ENCODE results near the gene SH3RF3. TPM values are rescaled to one million over a fixed set of nuclear protein-coding genes. Genes with fewer than 3 reads are reported as not detected.

SH3RF3 gene
- total and polyA plus RNA-seq, 4 experiments from 2014 or later = 0.26 to 2.2 (median 2.1) TPM; not detected in 1

DNA sequence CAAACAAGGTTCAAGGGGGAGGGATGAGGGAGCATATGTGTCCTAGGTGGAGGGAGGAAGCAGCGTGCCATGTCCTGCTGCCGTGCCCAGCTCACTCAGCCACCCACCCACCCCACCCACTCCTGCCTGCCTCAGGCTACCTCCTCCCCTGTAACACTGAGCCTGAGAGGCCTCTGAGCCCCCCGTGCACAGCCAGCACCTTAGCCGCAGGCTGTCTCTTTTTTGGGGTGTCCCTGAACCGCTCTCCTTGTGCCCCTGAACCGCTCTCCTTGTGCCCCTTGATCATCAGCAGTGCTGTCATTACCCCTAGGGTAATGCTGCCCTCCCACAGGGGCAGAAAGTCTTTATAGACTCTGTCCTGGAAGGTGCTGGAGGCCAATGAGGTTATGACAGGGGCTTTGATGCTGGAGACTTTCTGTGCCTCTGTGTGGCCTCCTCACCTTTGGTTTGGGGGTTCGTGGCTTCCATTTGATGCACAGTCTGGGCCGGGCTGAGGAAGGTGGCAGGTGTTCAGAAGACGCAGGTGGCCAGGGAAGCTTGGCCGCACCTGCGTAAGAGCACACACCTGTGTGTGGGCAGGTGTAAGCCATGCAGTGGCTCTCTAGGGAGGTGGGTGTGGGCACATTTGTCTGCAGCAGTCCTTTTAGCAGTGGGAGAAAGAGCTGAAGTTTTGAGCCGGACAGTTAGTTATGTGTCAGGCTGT, 344.8 kb downstream of the SH3RF3 start:
- Mint-ChIP-seq H3K4me1 (peaks cover 0 to 2% (median 0%) of the 10 kb centered on the region in 4 donors), H3K36me3 (no peaks in the 10 kb centered on the region), H3K9me3 (peaks cover 0 to 4% (median 0%) of the 10 kb centered on the region in 8 donors), H3K27me3 (peaks cover 1 to 3% of the 10 kb centered on the region in 2 donors), H3K27ac (peak overlapping the region in 1 of 7 donors; percentile 27), H3K4me3 (no peak overlapping the region)
- Histone ChIP-seq H3K4me3 (ENCODE audit: low read length in 2 of 2) (no peak overlapping the region), H3K4me1 (ENCODE audit: insufficient read depth, low read length) (no peaks in the 10 kb centered on the region), H3K27ac (ENCODE audit: low read depth, low read length) (no peak overlapping the region), H3K27me3 (ENCODE audit: insufficient read depth, low read length) (no peaks in the 10 kb centered on the region), H3K36me3 (ENCODE audit: insufficient read depth, low read length) (no peaks in the 10 kb centered on the region), H3K9me3 (ENCODE audit: control insufficient read depth in 1 of 2, low read length in 2 of 2) (no peaks in the 10 kb centered on the region)
- no peak for DNase-seq
- CTCF ChIA-PET (ENCODE audit: partially characterized antibody) = no interaction called here
- intact Hi-C loops (cut with micrococcal nuclease) = no loop called here
- POLR2A ChIA-PET (ENCODE audit: partially characterized antibody) = no interaction called here

DNA sequence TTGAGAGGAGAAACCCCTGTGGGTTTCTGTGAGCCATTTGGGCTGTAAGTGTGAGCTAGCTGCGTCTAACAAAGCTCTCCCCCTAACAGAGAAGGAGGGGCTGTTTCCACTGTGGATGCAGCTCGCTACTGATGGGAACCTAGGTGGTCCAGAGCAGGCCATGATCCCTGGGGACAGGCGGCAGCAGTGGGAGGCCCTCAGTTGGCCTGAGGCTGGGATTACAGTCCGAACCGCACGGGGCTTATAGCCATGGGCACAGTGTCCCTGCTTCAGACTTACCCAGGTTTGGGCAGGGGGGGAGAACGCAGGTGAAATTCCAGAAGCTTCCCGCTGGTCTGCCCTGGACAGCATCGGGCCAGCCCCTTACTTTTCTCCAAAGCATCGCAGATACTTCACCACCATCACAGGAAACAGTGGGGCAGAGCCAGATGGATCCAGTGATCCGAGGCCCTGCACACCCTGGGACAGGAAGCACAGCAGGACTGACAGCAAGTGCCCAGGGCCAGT, 345.4 kb downstream of the SH3RF3 start:
- H3K9me3 ChIP-seq (ENCODE audit: control insufficient read depth in 1 of 2, low read length in 2 of 2) = no peaks in the 10 kb centered on the region
- Mint-ChIP-seq H3K9me3 (peaks cover 0 to 4% (median 0%) of the 10 kb centered on the region in 8 donors), H3K4me1 (peaks cover 0 to 2% (median 0%) of the 10 kb centered on the region in 4 donors), H3K4me3 (no peak overlapping the region), H3K36me3 (no peaks in the 10 kb centered on the region), H3K27ac (no peak overlapping the region), H3K27me3 (peaks cover 1 to 3% of the 10 kb centered on the region in 2 donors)
- CTCF ChIA-PET (ENCODE audit: partially characterized antibody) = no interaction called here
- no peak overlapping the region for H3K27ac ChIP-seq (ENCODE audit: low read depth, low read length)
- intact Hi-C loops (cut with micrococcal nuclease) = no loop called here
- H3K27me3 ChIP-seq (ENCODE audit: insufficient read depth, low read length) = no peaks in the 10 kb centered on the region
- POLR2A ChIA-PET (ENCODE audit: partially characterized antibody) = no interaction called here
- no peaks in the 10 kb centered on the region for H3K4me1 ChIP-seq (ENCODE audit: insufficient read depth, low read length)
- H3K36me3 ChIP-seq (ENCODE audit: insufficient read depth, low read length) = no peaks in the 10 kb centered on the region
- H3K4me3 ChIP-seq (ENCODE audit: low read length in 2 of 2) = no peak overlapping the region
- DNase-seq = no peak

DNA sequence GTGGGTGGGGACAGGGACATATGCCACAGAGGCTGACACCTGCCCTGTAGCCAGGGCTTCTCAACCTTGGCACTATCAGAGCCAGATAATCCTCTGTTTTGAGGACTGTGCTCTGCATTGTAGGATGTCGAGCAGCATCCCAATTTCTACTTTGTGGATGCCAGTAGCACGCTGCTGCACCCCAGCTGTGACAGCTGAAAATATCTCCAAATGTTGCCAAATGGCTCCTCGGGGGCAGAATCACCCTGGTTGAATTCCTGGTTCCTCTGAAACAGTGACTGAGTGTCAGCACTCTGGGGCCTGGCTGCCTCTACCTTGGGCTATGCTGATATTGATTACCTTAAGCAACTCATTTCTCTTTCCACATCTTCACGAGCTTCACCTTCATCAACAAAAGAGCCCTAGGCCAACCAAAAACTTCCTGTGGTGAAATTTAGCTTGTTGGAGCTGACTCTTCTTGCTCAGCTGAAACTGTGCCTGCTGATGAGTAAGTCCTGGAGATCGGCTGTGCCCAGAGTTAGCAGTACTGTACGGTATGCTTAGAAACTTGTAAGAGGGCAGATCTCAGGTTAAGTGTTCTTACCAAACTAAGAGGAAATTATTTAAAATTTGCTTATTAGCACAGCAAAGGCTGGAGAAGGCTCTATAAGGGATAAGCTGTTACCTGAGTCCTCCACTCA, 346.7 kb downstream of the SH3RF3 start:
- no peak overlapping the region for H3K4me3 Mint-ChIP-seq
- H3K4me1 Mint-ChIP-seq = peaks cover 0 to 2% (median 0%) of the 10 kb centered on the region in 4 donors

GRCh38 chr2:109476641-109477441, 347.8 kb downstream of the SH3RF3 start:
- no peak for DNase-seq
- H3K27me3 Mint-ChIP-seq = peaks cover 1 to 6% of the 10 kb centered on the region in 2 donors
- Histone ChIP-seq H3K27me3 (ENCODE audit: insufficient read depth, low read length) (no peaks in the 10 kb centered on the region), H3K4me1 (ENCODE audit: insufficient read depth, low read length) (no peaks in the 10 kb centered on the region), H3K27ac (ENCODE audit: low read depth, low read length) (no peak overlapping the region), H3K4me3 (ENCODE audit: low read length in 2 of 2) (no peak overlapping the region), H3K9me3 (ENCODE audit: control insufficient read depth in 1 of 2, low read length in 2 of 2) (no peaks in the 10 kb centered on the region), H3K36me3 (ENCODE audit: insufficient read depth, low read length) (no peaks in the 10 kb centered on the region)
- POLR2A ChIA-PET (ENCODE audit: partially characterized antibody) = no interaction called here
- H3K4me3 Mint-ChIP-seq = no peak overlapping the region
- H3K4me1 Mint-ChIP-seq = peaks cover 0 to 2% (median 0%) of the 10 kb centered on the region in 4 donors
- intact Hi-C loops (cut with micrococcal nuclease) = no loop called here
- CTCF ChIA-PET (ENCODE audit: partially characterized antibody) = interaction anchor here (0.8 kb wide), 1 partner anchor 33 kb away, joined by 3 read pairs; no protein-coding TSS in a partner anchor
- H3K9me3 Mint-ChIP-seq = peaks cover 0 to 1% (median 0%) of the 10 kb centered on the region in 8 donors
- no peaks in the 10 kb centered on the region for H3K36me3 Mint-ChIP-seq
- H3K27ac Mint-ChIP-seq = no peak overlapping the region

More for the DNA sequence above, 346.7 kb downstream of the SH3RF3 start:
- DNase-seq = no peak
- Mint-ChIP-seq H3K9me3 (peaks cover 0 to 4% (median 0%) of the 10 kb centered on the region in 8 donors), H3K27me3 (peaks cover 1 to 4% of the 10 kb centered on the region in 2 donors), H3K36me3 (no peaks in the 10 kb centered on the region), H3K27ac (peak overlapping the region in 2 of 7 donors; percentile 24 to 25)
- intact Hi-C loops (cut with micrococcal nuclease) = no loop called here
- Histone ChIP-seq H3K36me3 (ENCODE audit: insufficient read depth, low read length) (no peaks in the 10 kb centered on the region), H3K4me1 (ENCODE audit: insufficient read depth, low read length) (no peaks in the 10 kb centered on the region), H3K27ac (ENCODE audit: low read depth, low read length) (no peak overlapping the region), H3K27me3 (ENCODE audit: insufficient read depth, low read length) (no peaks in the 10 kb centered on the region), H3K4me3 (ENCODE audit: low read length in 2 of 2) (no peak overlapping the region), H3K9me3 (ENCODE audit: control insufficient read depth in 1 of 2, low read length in 2 of 2) (no peaks in the 10 kb centered on the region)
- ChIA-PET POLR2A (ENCODE audit: partially characterized antibody) (no interaction called here), CTCF (ENCODE audit: partially characterized antibody) (no interaction called here)

GRCh38 chr2:109478906-109479493, 350.0 kb downstream of the SH3RF3 start:
- Mint-ChIP-seq H3K27me3 (peaks cover 0 to 7% of the 10 kb centered on the region in 2 donors), H3K36me3 (no peaks in the 10 kb centered on the region), H3K4me3 (no peak overlapping the region), H3K27ac (no peak overlapping the region), H3K4me1 (peaks cover 0 to 2% (median 0%) of the 10 kb centered on the region in 4 donors), H3K9me3 (no peaks in the 10 kb centered on the region)
- Histone ChIP-seq H3K36me3 (ENCODE audit: insufficient read depth, low read length) (no peaks in the 10 kb centered on the region), H3K4me3 (ENCODE audit: low read length in 2 of 2) (no peak overlapping the region), H3K9me3 (ENCODE audit: control insufficient read depth in 1 of 2, low read length in 2 of 2) (no peaks in the 10 kb centered on the region), H3K4me1 (ENCODE audit: insufficient read depth, low read length) (no peaks in the 10 kb centered on the region), H3K27me3 (ENCODE audit: insufficient read depth, low read length) (no peaks in the 10 kb centered on the region), H3K27ac (ENCODE audit: low read depth, low read length) (no peak overlapping the region)
- intact Hi-C loops (cut with micrococcal nuclease) = no loop called here
- no peak for DNase-seq
- POLR2A ChIA-PET (ENCODE audit: partially characterized antibody) = no interaction called here
- CTCF ChIA-PET (ENCODE audit: partially characterized antibody) = no interaction called here

- Mint-ChIP-seq H3K27ac (no peak overlapping the region), H3K36me3 (no peaks in the 10 kb centered on the region), H3K9me3 (no peaks in the 10 kb centered on the region), H3K4me3 (no peak overlapping the region), H3K4me1 (peaks cover 0 to 2% (median 0%) of the 10 kb centered on the region in 4 donors), H3K27me3 (peaks cover 0 to 6% of the 10 kb centered on the region in 2 donors)
- DNase-seq = no peak
- intact Hi-C loops (cut with micrococcal nuclease) = no loop called here
- Histone ChIP-seq H3K4me1 (ENCODE audit: insufficient read depth, low read length) (no peaks in the 10 kb centered on the region), H3K27ac (ENCODE audit: low read depth, low read length) (no peak overlapping the region), H3K27me3 (ENCODE audit: insufficient read depth, low read length) (no peaks in the 10 kb centered on the region), H3K4me3 (ENCODE audit: low read length in 2 of 2) (no peak overlapping the region), H3K36me3 (ENCODE audit: insufficient read depth, low read length) (no peaks in the 10 kb centered on the region), H3K9me3 (ENCODE audit: control insufficient read depth in 1 of 2, low read length in 2 of 2) (no peaks in the 10 kb centered on the region)
- ChIA-PET POLR2A (ENCODE audit: partially characterized antibody) (no interaction called here), CTCF (ENCODE audit: partially characterized antibody) (interaction anchor here (0.9 kb wide), 1 partner anchor 28 kb away, joined by 3 read pairs; no protein-coding TSS in a partner anchor)
Measured at GRCh38 chr2:109479804-109480203, 350.8 kb downstream of the SH3RF3 start.
